HG03457 (cell line): Measurements from ENCODE around the gene SVOP.
"Not testable (repeated sequence)": the region's sequence is repeated elsewhere in the genome, so short reads cannot be mapped to it uniquely, and the experiment has no call there.

ENCODE experiments used
- ATAC-seq: cut with Tn5 transposase; IDR thresholded peaks from one replicate; pipeline ENCODE4 v1.9.1; 2021; ENCODE audit warnings: moderate number of reproducible peaks; ENCODE audit not compliant: unreplicated experiment

The SVOP gene

DNA sequence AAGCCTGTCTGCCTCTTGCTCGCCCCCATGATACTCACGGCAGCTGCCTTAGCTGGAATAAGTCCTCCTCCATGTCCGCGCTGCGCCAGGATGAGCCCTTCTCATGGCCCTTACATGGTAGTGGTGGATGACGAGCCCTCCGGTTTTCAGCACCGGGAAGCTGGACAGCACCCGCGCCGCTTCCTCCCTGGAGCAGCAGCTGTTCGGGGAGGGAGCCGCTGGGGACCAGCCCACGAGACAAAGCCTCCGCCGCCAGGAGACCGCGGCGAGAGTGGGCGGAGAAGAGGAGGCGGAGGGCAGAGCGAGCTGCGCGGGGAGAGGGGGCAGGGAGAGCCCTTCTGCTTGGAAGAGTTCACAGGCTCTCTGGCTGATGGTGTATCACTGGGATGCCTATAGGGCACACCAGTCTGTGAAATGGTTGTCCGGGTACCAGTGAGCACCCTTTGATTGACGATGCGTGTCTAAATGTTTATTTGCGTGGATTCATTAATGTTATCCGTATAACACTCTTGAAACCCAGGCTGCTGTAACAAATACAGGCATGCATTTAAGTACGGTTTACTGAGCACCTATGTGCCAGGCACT, at the start of gene SVOP:
SVOP (minus strand) TSS at position 273 of the 585 bp plus-strand sequence; CDS start at position 73, 200 bp downstream.
- no peak for ATAC-seq

- ATAC-seq: no peak
Observed at GRCh38 chr12:109069307-109070271, 48.7 kb upstream of the SVOP start.

- ATAC-seq: no peak
Observed at GRCh38 chr12:109065853-109066193, 45.0 kb upstream of the SVOP start.

- no peak for ATAC-seq
Observed at GRCh38 chr12:109065154-109065852, 44.4 kb upstream of the SVOP start.

GRCh38 chr12:109064143-109064542, 43.3 kb upstream of the SVOP start:
- no peak for ATAC-seq

DNA sequence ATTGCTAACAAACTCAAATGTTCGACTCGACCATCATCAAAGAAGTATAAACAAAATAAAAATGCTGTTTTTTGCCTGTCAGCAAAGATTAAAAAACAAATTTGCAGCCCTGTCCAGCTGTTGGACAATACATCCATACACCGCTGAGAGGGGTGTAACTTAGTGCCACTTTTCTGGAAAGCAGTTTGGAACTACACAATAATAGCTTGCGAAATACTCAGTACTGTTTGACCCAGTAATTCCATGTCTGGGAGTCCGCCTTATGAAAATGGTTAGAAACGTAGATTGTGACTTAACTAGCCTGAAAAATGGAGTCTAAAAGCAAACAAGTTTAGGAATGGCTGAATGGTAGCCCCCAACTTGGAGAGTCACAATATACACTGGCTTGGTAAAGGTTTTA, 37.9 kb upstream of the SVOP start:
- no peak for ATAC-seq

- ATAC-seq: no peak
Observed at GRCh38 chr12:109057376-109057775, 36.5 kb upstream of the SVOP start.

GRCh38 chr12:109056891-109057290, 36.0 kb upstream of the SVOP start:
- ATAC-seq: no peak

GRCh38 chr12:109054520-109054919, 33.7 kb upstream of the SVOP start:
- no peak for ATAC-seq

DNA sequence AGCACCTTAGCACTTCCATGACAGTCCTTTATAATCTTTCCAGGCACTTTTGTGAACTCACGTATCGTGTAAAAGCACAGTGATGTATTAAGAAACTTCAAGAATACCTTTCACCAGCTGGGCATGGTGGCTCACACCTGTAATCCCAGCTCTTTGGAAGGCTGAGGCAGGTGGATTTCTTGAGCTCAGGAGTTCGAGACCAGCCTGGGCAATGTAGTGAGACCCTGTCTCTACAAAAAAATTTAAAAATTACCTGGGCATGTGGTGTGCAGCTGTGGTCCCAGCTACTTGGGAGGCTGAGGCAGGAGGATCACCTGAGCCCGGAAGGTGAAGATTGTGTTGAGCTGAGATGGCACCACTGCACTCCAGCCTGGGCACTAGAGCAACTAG, 33.3 kb upstream of the SVOP start:
- ATAC-seq: not testable (repeated sequence)

DNA sequence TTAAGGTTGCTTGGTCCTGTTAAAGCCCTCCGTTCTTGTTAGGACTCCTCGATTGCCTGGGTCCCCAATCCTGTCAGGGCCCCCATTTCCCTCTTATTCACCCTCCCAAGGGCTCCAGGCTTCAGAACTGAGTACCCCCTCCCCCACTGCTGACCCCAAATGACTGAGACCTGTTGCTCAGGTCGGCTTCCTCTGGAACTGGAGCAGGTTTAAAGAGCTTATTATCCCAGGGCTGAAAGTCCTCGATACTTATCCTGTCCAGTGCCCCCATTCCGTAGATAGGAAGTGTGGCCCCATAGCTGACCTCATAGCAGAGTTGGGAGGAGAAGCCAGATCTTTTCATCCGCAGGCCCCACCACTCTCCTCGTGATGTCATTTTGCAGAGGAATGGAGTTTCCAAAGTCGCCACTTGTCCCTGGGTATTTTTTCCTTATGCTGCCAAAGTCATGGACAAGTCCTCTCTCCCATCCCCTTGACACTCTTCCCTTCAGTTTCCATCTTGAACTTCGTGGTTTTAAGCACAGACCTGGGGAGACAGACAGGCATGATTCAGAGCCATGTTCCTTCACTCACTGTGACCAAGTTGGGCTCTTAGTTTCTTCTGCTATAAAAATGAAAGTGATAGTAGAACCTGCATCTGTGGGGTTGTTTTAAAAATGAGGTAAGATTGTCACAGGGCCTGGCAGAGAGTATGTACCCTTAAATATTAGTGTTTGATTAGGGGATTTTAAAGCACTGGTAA, 32.7 kb upstream of the SVOP start:
- no peak for ATAC-seq

DNA sequence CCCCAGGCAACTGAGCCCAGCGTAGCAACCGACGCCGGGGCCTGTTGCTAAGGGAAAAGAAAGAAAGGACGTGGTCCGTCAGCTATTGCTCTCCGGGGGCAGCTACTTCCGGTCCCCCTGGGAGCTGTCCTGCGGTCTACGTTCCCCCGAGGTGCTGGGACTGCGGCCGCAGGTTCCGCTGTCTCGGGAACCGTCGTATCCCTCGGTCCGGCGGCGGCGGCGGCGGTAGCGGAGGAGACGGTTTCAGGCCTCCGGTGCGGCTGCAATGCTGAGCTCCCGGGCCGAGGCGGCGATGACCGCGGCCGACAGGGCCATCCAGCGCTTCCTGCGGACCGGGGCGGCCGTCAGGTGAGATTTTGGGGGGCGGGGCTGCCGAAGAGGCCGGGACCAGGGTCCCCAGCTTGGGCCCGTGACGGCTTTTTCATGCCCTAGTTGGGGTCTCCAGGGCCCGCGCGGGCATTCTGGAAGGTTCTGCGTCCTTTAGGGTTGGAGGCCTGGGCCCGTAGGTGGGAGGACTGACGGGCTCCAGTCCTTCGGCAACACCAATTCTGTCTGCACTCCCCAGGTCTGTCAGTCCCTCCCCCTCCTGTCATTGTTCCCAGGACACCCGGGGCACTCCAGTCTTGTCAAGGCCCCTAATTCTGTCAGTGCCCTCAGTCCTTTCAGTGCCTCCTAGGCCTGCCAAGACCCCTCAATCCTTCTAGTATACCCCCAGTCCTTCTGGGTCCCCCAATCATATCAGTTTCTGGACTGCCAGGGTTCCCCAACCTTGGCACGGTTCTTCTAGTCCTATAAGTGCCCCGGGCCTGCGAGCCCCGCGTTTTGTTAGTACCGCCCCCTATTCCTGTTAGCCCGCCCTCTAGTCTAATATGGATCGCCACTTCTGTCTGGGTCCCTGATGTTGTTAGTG, 31.8 kb upstream of the SVOP start, which contains the start of gene USP30:
USP30 (plus strand) TSS at position 163 of the 910 bp plus-strand sequence; CDS start at position 266, 103 bp downstream.
- peak; percentile 55 for ATAC-seq

- no peak for ATAC-seq
Observed at GRCh38 chr12:109052097-109052413, 31.2 kb upstream of the SVOP start.

- not testable (repeated sequence) for ATAC-seq
Observed at GRCh38 chr12:109049794-109050193, 28.9 kb upstream of the SVOP start.

DNA sequence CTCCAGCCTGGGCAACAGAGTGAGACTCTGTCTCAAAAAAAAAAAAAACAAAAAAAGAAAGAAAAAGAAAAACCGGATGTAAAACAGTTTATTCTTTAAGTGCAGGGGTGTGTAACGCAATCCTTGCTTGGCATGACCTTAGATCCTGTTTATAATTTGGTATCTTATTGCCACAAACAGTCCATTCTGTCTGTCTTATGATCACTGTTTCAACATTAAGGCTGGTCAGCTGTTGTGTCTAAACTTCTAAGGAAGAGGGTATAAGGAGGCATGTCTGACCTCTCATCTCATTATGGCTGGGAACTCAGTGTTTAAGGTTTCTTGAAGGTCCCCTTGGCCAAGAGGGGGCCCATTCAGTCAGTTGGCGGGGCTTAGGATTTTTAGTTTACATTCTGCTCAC, 27.8 kb upstream of the SVOP start:
- not testable (repeated sequence) for ATAC-seq

DNA sequence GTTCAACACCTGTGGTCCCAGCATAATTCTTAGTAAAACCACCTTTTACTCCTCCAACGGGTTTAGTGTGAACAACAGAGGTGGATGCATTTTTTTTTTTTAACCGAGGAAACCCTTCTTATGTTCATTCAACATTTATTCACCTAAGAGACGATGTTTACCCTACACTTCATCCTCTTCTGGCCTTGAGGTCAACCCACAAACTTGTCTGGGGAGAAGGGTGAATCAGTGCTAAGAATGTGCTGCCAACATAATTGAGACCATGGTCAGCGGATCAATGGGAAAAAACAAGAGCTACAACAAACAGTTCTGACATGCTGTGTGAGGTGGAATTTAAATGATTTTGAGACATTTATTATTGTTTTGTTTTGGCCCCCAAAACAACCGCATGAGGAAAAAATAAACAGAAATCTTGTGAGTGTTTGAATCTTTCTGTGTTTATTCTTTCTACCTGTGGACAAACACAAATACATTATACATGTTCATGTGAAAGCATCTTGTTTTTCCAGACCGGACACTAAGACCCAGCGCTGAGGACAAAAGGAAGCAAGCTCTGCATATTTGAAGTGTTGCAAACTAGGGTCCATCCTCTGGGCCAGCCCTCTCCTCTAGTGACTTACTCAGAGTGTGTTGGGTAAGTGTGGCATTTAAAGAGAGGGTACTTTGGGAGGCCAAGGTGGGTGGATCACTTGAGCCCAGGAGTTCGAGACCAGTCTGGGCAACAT, 26.4 kb upstream of the SVOP start:
- ATAC-seq: no peak

GRCh38 chr12:109044241-109044640, 23.4 kb upstream of the SVOP start:
- ATAC-seq: no peak

GRCh38 chr12:109036975-109037374, 16.1 kb upstream of the SVOP start:
- no peak for ATAC-seq
